Panc1 (cell line): ENCODE measurements around the gene KMT2D. TPM values are rescaled to one million over a fixed set of nuclear protein-coding genes. Genes with fewer than 3 reads are reported as not detected.
A peak's percentile ranks its signal among the peaks of the same experiment; 100 is the strongest.

Experiments
- ATAC-seq: fragments of 200-7000 bp; cut with Tn5 transposase; 2 replicates; pipeline ENCODE4 v1.9.1; 2020; ENCODE audit warnings: mild to moderate bottlenecking, moderate library complexity
- BruUV-seq: library from RNA; stranded (reverse); fragments of 400-500 nt; replicated peaks from 2 replicates; lab custom pipeline; 2021; lab: Mats Ljungman, UMichigan
- CTCF ChIA-PET: fragments of 300-600 bp; sonication (Branson Sonifier 250); formaldehyde crosslinking; loops from one replicate; lab custom pipeline; 2022; ENCODE audit warnings: antibody characterized with exemption; lab: Charles Lee
- POLR2A ChIA-PET: fragments of 300-600 bp; sonication (Branson Sonifier 250); formaldehyde crosslinking; loops from one replicate; lab custom pipeline; 2022; ENCODE audit warnings: antibody characterized with exemption; lab: Charles Lee
- DNase-seq: peaks from one replicate; pipeline ENCODE4 v3.0.0-alpha.2; 2010; ENCODE audit warnings: low read depth, low spot score
- H3K27ac ChIP-seq: 2 replicates; pipeline ENCODE4 v1.5.1; 2011; ENCODE audit warnings: mild to moderate bottlenecking, low read length, inconsistent platforms
- H3K27me3 ChIP-seq: fragments of 200-500 bp; sonication (Bioruptor generic); 2 replicates; pipeline ENCODE4 v1.6.0; 2014; ENCODE audit warnings: low read length, inconsistent platforms; ENCODE audit not compliant: control insufficient read depth, insufficient read depth
- H3K36me3 ChIP-seq: fragments of 200-500 bp; sonication (Bioruptor generic); 2 replicates; pipeline ENCODE4 v1.5.1; 2014; ENCODE audit warnings: inconsistent platforms, mild to moderate bottlenecking, low read length, moderate library complexity; ENCODE audit not compliant: control insufficient read depth, insufficient read depth
- H3K4me1 ChIP-seq: 2 replicates; pipeline ENCODE4 v1.5.1; 2011; ENCODE audit warnings: inconsistent platforms, mild to moderate bottlenecking, low read length, moderate library complexity; ENCODE audit not compliant: control insufficient read depth, insufficient read depth
- H3K4me3 ChIP-seq, 2 experiments: 2 replicates each; pipeline ENCODE4 v1.5.1; 2011 to 2012; ENCODE audit warnings: low read depth in 2 of 2, low read length in 2 of 2, mild to moderate bottlenecking in 2 of 2, inconsistent platforms in 1 of 2, moderate library complexity in 1 of 2
- H3K9me3 ChIP-seq: fragments of 200-500 bp; sonication (Bioruptor generic); 2 replicates; pipeline ENCODE4 v1.5.1; 2014; ENCODE audit warnings: low read depth, mild to moderate bottlenecking, inconsistent platforms, low read length, moderate library complexity; ENCODE audit not compliant: control insufficient read depth, insufficient read depth
- POLR2AphosphoS5 ChIP-seq: IDR thresholded peaks from 2 replicates; pipeline ENCODE4 v1.6.1; 2012; ENCODE audit warnings: mild to moderate bottlenecking, low read depth, low read length, moderate library complexity
- REST ChIP-seq, 2 experiments: IDR thresholded peaks; 2 replicates each; pipeline ENCODE4 v1.6.1; 2011 to 2012; ENCODE audit warnings: low read depth in 2 of 2, control low read depth in 1 of 2, low read length in 1 of 2, mild to moderate bottlenecking in 1 of 2, moderate library complexity in 1 of 2; ENCODE audit not compliant: insufficient read depth in 1 of 2
- SIN3A ChIP-seq: IDR thresholded peaks from 2 replicates; pipeline ENCODE4 v1.6.1; 2012; ENCODE audit warnings: low read depth, mild to moderate bottlenecking, low read length, moderate library complexity, borderline replicate concordance; ENCODE audit not compliant: insufficient read depth
- TCF7L2 ChIP-seq: IDR thresholded peaks from 2 replicates; pipeline ENCODE4 v1.6.1; 2011; ENCODE audit warnings: mild to moderate bottlenecking, low read depth, low read length, inconsistent platforms
- in situ Hi-C: cut with HindIII; loops from 2 replicates; pipeline ENCODE4 v1.10.0; 2016; ENCODE audit warnings: low sequenced_read_pairs, low pct_unique_long_range_greater_than_20kb
- intact Hi-C: fragments of 100-400 bp; cut with micrococcal nuclease; formaldehyde crosslinking; loops from one replicate; pipeline ENCODE4 v1.10.0; 2022; ENCODE audit not compliant: unreplicated experiment
- total RNA-seq: library from RNA; stranded (reverse); gene quantifications from one replicate; pipeline ENCODE4 v1.2.1, GENCODE V29; 2021; ENCODE audit not compliant: unreplicated experiment
- TF ChIP-seq, protein P1 (sequence below): fragments of 450-650 bp; IDR thresholded peaks from 2 replicates; pipeline ENCODE4 v1.5.1; 2017; ENCODE audit warnings: mild to moderate bottlenecking

KMT2D gene
- total RNA-seq, 1 experiment from 2014 or later = 64.7 TPM

- H3K4me3 ChIP-seq = no peak overlapping the region
- DNase-seq = peak; percentile 38
- H3K27me3 ChIP-seq = no peaks in the 10 kb centered on the region
- peak; percentile 41; the same call in 1 of the 2 replicates for ATAC-seq
- intact Hi-C loops (no loop called here), in situ Hi-C loops (no loop called here)
- no peak overlapping the region for H3K27ac ChIP-seq
- H3K9me3 ChIP-seq = no peaks in the 10 kb centered on the region
- ChIA-PET POLR2A (no interaction called here), CTCF (interaction anchor here (0.6 to 3.7 kb wide), 4 partner anchors 10 to 42 kb away, joined by 3 to 22 read pairs (median 5); no protein-coding TSS in a partner anchor)
- H3K4me1 ChIP-seq = peaks cover 11% of the 10 kb centered on the region
- TF ChIP-seq POLR2AphosphoS5 (no peak), SIN3A (no peak), REST (IDR thresholded peaks at IDR 0.05; ENCODE audit: insufficient read depth in 1 of 2, low read depth in 2 of 2, low read length in 1 of 2) (no peak), TCF7L2 (no peak)
- TF ChIP-seq, protein P1, sequence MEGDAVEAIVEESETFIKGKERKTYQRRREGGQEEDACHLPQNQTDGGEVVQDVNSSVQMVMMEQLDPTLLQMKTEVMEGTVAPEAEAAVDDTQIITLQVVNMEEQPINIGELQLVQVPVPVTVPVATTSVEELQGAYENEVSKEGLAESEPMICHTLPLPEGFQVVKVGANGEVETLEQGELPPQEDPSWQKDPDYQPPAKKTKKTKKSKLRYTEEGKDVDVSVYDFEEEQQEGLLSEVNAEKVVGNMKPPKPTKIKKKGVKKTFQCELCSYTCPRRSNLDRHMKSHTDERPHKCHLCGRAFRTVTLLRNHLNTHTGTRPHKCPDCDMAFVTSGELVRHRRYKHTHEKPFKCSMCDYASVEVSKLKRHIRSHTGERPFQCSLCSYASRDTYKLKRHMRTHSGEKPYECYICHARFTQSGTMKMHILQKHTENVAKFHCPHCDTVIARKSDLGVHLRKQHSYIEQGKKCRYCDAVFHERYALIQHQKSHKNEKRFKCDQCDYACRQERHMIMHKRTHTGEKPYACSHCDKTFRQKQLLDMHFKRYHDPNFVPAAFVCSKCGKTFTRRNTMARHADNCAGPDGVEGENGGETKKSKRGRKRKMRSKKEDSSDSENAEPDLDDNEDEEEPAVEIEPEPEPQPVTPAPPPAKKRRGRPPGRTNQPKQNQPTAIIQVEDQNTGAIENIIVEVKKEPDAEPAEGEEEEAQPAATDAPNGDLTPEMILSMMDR = peak; percentile 92
- H3K36me3 ChIP-seq = peaks cover 2% of the 10 kb centered on the region; the same call in 1 of the 2 replicates
- BruUV-seq = no TSS peak
Measured at GRCh38 chr12:49098035-49098451, 37.4 kb upstream of the KMT2D start.

DNA sequence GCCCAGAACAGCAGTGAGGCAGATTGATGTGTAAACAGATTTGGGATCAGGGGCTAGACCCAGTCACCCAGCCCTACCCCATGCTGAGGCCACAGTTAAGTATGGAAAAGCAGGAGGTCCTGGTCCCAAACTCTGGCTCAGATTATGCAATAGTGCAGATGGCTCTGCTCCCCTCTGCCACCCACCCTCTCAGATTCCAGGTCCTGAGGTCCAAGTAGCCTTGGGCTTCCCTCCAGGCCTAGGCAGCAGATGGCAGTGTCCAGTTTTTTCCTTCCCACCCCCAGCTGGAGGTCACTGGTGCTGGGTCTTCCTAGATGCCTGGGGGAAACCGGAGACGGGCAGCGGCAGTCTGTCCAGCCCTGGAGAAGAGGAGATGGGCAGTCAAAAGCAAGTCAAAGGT lies 36.8 kb upstream of the KMT2D start:
- TF ChIP-seq TCF7L2 (no peak), REST (IDR thresholded peaks at IDR 0.05; ENCODE audit: insufficient read depth in 1 of 2, low read depth in 2 of 2, low read length in 1 of 2) (no peak), POLR2AphosphoS5 (no peak), SIN3A (no peak)
- TF ChIP-seq, protein P1 = no peak
- intact Hi-C loops (no loop called here), in situ Hi-C loops (no loop called here)
- BruUV-seq = no TSS peak
- no peaks in the 10 kb centered on the region for H3K9me3 ChIP-seq
- DNase-seq = no peak
- peaks cover 18% of the 10 kb centered on the region for H3K4me1 ChIP-seq
- CTCF ChIA-PET = interaction anchor here (0.6 to 3.7 kb wide), 2 partner anchors 34 to 42 kb away, joined by 3 to 22 read pairs; no protein-coding TSS in a partner anchor
- no peak overlapping the region for H3K4me3 ChIP-seq
- no peaks in the 10 kb centered on the region for H3K27me3 ChIP-seq
- H3K27ac ChIP-seq = no peak overlapping the region
- no peak for ATAC-seq
- H3K36me3 ChIP-seq = peaks cover 2% of the 10 kb centered on the region; the same call in 1 of the 2 replicates
- POLR2A ChIA-PET = no interaction called here
